Liver (tissue), 9 donors: ENCODE measurements around the gene PCSK1N. TPM values are rescaled to one million over a fixed set of nuclear protein-coding genes. Genes with fewer than 3 reads are reported as not detected.

Experiments used
- DNase-seq: peaks from one replicate; pipeline ENCODE4 v3.0.0-alpha.2; 2017; ENCODE audit warnings: low spot score
- H3K27ac ChIP-seq, 2 donors: one replicate each; pipeline ENCODE4 v1.7.0; 2013; ENCODE audit warnings: inconsistent platforms in 2 of 2, low read length in 2 of 2, control low read depth in 1 of 2, low read depth in 1 of 2, mild to moderate bottlenecking in 1 of 2
- H3K27me3 ChIP-seq, 4 donors: one replicate each; pipeline versions ENCODE4 v1.6.1 to v1.7.0; 2013; ENCODE audit warnings: low read length in 3 of 4, inconsistent platforms in 1 of 4, mild to moderate bottlenecking in 1 of 4, moderate library complexity in 1 of 4; ENCODE audit not compliant: control insufficient read depth in 4 of 4, insufficient read depth in 4 of 4
- H3K36me3 ChIP-seq, 4 donors: one replicate each; pipeline versions ENCODE4 v1.6.1 to v1.7.0; 2013; ENCODE audit warnings: low read length in 3 of 4, mild to moderate bottlenecking in 3 of 4, low read depth in 1 of 4, moderate library complexity in 1 of 4; ENCODE audit not compliant: control insufficient read depth in 4 of 4, insufficient read depth in 3 of 4
- H3K4me1 ChIP-seq, 4 donors: one replicate each; pipeline versions ENCODE4 v1.6.1 to v1.7.0; 2013; ENCODE audit warnings: low read length in 3 of 4, mild to moderate bottlenecking in 3 of 4, moderate library complexity in 1 of 4; ENCODE audit not compliant: control insufficient read depth in 4 of 4, insufficient read depth in 4 of 4
- H3K4me3 ChIP-seq, 3 donors: one replicate each; pipeline versions ENCODE4 v1.6.1 to v1.7.0; 2013; ENCODE audit warnings: low read length in 3 of 3, control low read depth in 1 of 3, low read depth in 1 of 3, mild to moderate bottlenecking in 1 of 3
- H3K9ac ChIP-seq, 2 donors: one replicate each; pipeline ENCODE4 v1.7.0; 2013; ENCODE audit warnings: low read length in 2 of 2, mild to moderate bottlenecking in 2 of 2, moderate library complexity in 2 of 2, control low read depth in 1 of 2, low read depth in 1 of 2
- H3K9me3 ChIP-seq, 4 donors: one replicate each; pipeline versions ENCODE4 v1.6.1 to v1.7.0; 2013; ENCODE audit warnings: low read length in 3 of 4; ENCODE audit not compliant: control insufficient read depth in 4 of 4
- EGR1 ChIP-seq, 2 donors: IDR thresholded peaks; 2 replicates each; pipeline ENCODE4 v1.6.1; 2016 to 2018; ENCODE audit warnings: antibody characterized with exemption in 2 of 2, low read depth in 2 of 2
- FOXA1 ChIP-seq: IDR thresholded peaks from 2 replicates; pipeline ENCODE4 v1.6.1; 2016; ENCODE audit warnings: antibody characterized with exemption
- FOXA2 ChIP-seq: IDR thresholded peaks from 2 replicates; pipeline ENCODE4 v1.6.1; 2016; ENCODE audit warnings: antibody characterized with exemption
- GABPA ChIP-seq, 2 donors: IDR thresholded peaks in 1 of 2; conservative IDR thresholded peaks in 1 of 2; 2 replicates each; pipeline ENCODE4 v1.6.1; 2016; ENCODE audit warnings: antibody characterized with exemption in 2 of 2, mild to moderate bottlenecking in 1 of 2, moderate library complexity in 1 of 2
- HNF4A ChIP-seq, 2 donors: conservative IDR thresholded peaks; 2 replicates each; pipeline ENCODE4 v1.6.1; 2016; ENCODE audit warnings: antibody characterized with exemption in 2 of 2, mild to moderate bottlenecking in 2 of 2
- HNF4G ChIP-seq: IDR thresholded peaks from 2 replicates; pipeline ENCODE4 v1.6.1; 2016; ENCODE audit warnings: antibody characterized with exemption
- JUND ChIP-seq, 2 donors: IDR thresholded peaks; 2 replicates each; pipeline ENCODE4 v1.6.1; 2016; ENCODE audit warnings: antibody characterized with exemption in 2 of 2
- NR2F2 ChIP-seq: IDR thresholded peaks from 2 replicates; pipeline ENCODE4 v1.6.1; 2016; ENCODE audit warnings: antibody characterized with exemption
- RAD21 ChIP-seq, 2 donors: IDR thresholded peaks; 2 replicates each; pipeline ENCODE4 v1.6.1; 2016; ENCODE audit warnings: antibody characterized with exemption in 2 of 2, mild to moderate bottlenecking in 2 of 2
- RXRA ChIP-seq, 2 donors: IDR thresholded peaks; 2 replicates each; pipeline ENCODE4 v1.6.1; 2017 to 2018; ENCODE audit warnings: antibody characterized with exemption in 2 of 2, mild to moderate bottlenecking in 1 of 2
- SP1 ChIP-seq: IDR thresholded peaks from 2 replicates; pipeline ENCODE4 v1.6.1; 2018; ENCODE audit warnings: antibody characterized with exemption, mild to moderate bottlenecking
- TAF1 ChIP-seq: conservative IDR thresholded peaks from 2 replicates; pipeline ENCODE4 v1.6.1; 2016; ENCODE audit warnings: antibody characterized with exemption, mild to moderate bottlenecking
- YY1 ChIP-seq: IDR thresholded peaks from 2 replicates; pipeline ENCODE4 v1.6.1; 2016; ENCODE audit warnings: antibody characterized with exemption, mild to moderate bottlenecking
- WGBS: extraction: QIAGEN DNeasy Blood & Tissue Kit; methylation state at CpG from one replicate; pipeline ENCODE4 v1.1.7; 2013; 5-methylcytosine and 5-hydroxymethylcytosine counted together
- polyA plus RNA-seq, 2 donors: library from polyadenylated mRNA; stranded (reverse) in 1 of 2; unstranded in 1 of 2; fragments of 200-250 nt in 1 of 2; fragments of >200 nt in 1 of 2; fragmentation: Nextera tagmentation in 1 of 2; extraction: Ambion mirVana in 1 of 2; gene quantifications; one replicate each; pipeline versions ENCODE4 v1.2.1 to v1.2.3, GENCODE V29; 2013 to 2015
- total RNA-seq, 2 donors: library from RNA; depleted of rRNA; stranded (reverse); fragments of >200 nt; gene quantifications; one replicate each; pipeline ENCODE4 v1.2.3, GENCODE V29; 2014
- TF ChIP-seq, protein P1 (sequence below): IDR thresholded peaks from 2 replicates; pipeline ENCODE4 v1.6.1; 2016; ENCODE audit warnings: antibody characterized with exemption
- TF ChIP-seq, protein P2 (sequence below): IDR thresholded peaks from 2 replicates; pipeline ENCODE4 v1.6.1; 2016; ENCODE audit warnings: antibody characterized with exemption
- TF ChIP-seq, protein P3 (sequence below): IDR thresholded peaks from 2 replicates; pipeline ENCODE4 v1.6.1; 2016; ENCODE audit warnings: antibody characterized with exemption
- TF ChIP-seq, protein P4 (sequence below): IDR thresholded peaks from 2 replicates; pipeline ENCODE4 v1.6.1; 2016; ENCODE audit warnings: antibody characterized with exemption, mild to moderate bottlenecking
- TF ChIP-seq, protein P5 (sequence below): fragments of 150-350 bp; IDR thresholded peaks from 2 replicates; pipeline ENCODE4 v1.5.1; 2017; ENCODE audit warnings: improper control_type of control experiment, low read depth, low read length; ENCODE audit not compliant: missing input control
- donor health status: healthy.
- donor health status: healthy.
- donor health status: healthy.
- donor health status: healthy.
- donor health status: healthy.

The PCSK1N gene
- total and polyA plus RNA-seq, 4 donors = 0.05 to 5.4 (median 0.92) TPM

DNA sequence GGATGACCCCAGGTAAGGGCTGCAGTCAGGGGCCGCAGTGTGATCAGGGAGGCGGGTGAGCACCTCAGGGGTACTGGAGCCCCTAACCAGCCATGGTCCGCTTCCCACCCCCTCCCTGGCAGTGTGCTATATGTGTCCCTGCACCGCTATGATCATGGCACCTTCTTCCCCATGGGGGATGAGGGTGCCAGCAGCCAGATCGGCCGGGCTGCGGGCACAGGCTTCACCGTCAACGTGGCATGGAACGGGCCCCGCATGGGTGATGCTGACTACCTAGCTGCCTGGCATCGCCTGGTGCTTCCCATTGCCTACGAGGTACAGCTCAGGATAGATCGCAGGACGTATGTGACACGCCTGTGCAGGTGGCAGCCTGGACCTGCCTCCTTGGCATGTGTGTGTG is 17.3 kb downstream of the PCSK1N start (continued):
- TF ChIP-seq, protein P1, sequence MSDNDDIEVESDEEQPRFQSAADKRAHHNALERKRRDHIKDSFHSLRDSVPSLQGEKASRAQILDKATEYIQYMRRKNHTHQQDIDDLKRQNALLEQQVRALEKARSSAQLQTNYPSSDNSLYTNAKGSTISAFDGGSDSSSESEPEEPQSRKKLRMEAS = no peak
- TF ChIP-seq HNF4A (conservative IDR thresholded peaks at IDR 0.05) (no peak), EGR1 (IDR thresholded peaks at IDR 0.05; ENCODE audit: low read depth in 2 of 2) (no peak), SP1 (no peak)

DNA sequence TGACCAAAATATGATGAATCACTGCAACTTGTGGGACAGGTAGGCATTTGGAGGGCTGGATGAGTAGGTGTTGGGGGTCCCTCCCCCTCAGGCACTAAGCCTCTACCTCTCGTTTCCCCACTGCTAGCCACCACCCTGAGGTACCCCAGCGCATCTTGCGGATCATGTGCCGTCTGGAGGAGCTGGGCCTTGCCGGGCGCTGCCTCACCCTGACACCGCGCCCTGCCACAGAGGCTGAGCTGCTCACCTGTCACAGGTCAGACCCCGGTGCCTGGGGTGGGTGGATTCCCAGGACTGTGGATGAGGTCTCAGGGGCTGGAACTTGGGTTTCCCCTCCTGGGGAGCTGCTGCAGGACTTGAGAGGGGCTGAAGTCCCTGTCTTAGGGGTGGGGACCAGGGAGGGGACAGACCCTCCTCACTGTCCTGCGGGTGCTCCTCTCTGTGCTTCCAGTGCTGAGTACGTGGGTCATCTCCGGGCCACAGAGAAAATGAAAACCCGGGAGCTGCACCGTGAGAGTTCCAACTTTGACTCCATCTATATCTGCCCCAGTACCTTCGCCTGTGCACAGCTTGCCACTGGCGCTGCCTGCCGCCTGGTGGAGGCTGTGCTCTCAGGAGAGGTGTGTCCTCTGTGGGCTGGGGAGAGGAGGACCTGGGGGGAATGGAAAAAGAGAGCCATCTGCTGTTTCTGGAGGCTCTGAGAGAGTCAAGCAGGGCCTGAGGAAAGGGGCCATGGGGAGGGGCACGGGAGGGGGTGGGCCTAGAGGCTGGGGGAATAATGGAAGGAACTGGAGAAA is 19.2 kb downstream of the PCSK1N start:
- H3K27ac ChIP-seq = no peak overlapping the region

DNA sequence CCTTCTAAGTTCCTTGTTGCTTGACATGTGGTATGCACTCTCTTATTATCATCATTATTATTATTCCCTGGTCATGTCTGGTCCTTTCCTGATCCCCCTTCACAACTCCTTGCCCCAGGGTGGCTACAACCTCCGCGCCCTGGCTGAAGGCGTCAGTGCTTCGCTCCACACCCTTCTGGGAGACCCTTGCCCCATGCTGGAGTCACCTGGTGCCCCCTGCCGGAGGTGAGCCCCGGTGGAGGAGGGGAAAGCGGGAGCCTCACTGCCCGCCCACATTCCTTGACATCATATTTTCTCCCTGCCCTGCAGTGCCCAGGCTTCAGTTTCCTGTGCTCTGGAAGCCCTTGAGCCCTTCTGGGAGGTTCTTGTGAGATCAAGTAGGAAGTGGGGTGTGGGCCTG is 20.1 kb downstream of the PCSK1N start:
- no peak for DNase-seq
- peaks cover 0 to 5% (median 1%) of the 10 kb centered on the region in 4 donors for H3K4me1 ChIP-seq
- no peaks in the 10 kb centered on the region for H3K9me3 ChIP-seq
- no peak overlapping the region for H3K27ac ChIP-seq
- peaks cover 10 to 59% (median 15%) of the 10 kb centered on the region in 4 donors for H3K36me3 ChIP-seq
- WGBS = 94% methylated on average over 8 of the region's 8 CpGs
- H3K9ac ChIP-seq = no peak overlapping the region
- no peaks in the 10 kb centered on the region for H3K27me3 ChIP-seq
- TF ChIP-seq RAD21 (IDR thresholded peaks at IDR 0.05) (no peak), FOXA2 (no peak), NR2F2 (no peak), JUND (IDR thresholded peaks at IDR 0.05) (no peak), YY1 (no peak), TAF1 (no peak), HNF4G (no peak), HNF4A (conservative IDR thresholded peaks at IDR 0.05) (no peak), EGR1 (IDR thresholded peaks at IDR 0.05; ENCODE audit: low read depth in 2 of 2) (no peak), FOXA1 (no peak), SP1 (no peak), GABPA (IDR thresholded peaks at IDR 0.05 in 1 of 2, conservative IDR thresholded peaks at IDR 0.05 in 1 of 2) (no peak)
- TF ChIP-seq, protein P2, sequence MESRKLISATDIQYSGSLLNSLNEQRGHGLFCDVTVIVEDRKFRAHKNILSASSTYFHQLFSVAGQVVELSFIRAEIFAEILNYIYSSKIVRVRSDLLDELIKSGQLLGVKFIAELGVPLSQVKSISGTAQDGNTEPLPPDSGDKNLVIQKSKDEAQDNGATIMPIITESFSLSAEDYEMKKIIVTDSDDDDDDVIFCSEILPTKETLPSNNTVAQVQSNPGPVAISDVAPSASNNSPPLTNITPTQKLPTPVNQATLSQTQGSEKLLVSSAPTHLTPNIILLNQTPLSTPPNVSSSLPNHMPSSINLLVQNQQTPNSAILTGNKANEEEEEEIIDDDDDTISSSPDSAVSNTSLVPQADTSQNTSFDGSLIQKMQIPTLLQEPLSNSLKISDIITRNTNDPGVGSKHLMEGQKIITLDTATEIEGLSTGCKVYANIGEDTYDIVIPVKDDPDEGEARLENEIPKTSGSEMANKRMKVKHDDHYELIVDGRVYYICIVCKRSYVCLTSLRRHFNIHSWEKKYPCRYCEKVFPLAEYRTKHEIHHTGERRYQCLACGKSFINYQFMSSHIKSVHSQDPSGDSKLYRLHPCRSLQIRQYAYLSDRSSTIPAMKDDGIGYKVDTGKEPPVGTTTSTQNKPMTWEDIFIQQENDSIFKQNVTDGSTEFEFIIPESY = no peak
- TF ChIP-seq, protein P3, sequence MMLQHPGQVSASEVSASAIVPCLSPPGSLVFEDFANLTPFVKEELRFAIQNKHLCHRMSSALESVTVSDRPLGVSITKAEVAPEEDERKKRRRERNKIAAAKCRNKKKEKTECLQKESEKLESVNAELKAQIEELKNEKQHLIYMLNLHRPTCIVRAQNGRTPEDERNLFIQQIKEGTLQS = no peak
- TF ChIP-seq, protein P4, sequence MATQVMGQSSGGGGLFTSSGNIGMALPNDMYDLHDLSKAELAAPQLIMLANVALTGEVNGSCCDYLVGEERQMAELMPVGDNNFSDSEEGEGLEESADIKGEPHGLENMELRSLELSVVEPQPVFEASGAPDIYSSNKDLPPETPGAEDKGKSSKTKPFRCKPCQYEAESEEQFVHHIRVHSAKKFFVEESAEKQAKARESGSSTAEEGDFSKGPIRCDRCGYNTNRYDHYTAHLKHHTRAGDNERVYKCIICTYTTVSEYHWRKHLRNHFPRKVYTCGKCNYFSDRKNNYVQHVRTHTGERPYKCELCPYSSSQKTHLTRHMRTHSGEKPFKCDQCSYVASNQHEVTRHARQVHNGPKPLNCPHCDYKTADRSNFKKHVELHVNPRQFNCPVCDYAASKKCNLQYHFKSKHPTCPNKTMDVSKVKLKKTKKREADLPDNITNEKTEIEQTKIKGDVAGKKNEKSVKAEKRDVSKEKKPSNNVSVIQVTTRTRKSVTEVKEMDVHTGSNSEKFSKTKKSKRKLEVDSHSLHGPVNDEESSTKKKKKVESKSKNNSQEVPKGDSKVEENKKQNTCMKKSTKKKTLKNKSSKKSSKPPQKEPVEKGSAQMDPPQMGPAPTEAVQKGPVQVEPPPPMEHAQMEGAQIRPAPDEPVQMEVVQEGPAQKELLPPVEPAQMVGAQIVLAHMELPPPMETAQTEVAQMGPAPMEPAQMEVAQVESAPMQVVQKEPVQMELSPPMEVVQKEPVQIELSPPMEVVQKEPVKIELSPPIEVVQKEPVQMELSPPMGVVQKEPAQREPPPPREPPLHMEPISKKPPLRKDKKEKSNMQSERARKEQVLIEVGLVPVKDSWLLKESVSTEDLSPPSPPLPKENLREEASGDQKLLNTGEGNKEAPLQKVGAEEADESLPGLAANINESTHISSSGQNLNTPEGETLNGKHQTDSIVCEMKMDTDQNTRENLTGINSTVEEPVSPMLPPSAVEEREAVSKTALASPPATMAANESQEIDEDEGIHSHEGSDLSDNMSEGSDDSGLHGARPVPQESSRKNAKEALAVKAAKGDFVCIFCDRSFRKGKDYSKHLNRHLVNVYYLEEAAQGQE = no peak
- TF ChIP-seq, protein P1 = no peak
- TF ChIP-seq, protein P5, sequence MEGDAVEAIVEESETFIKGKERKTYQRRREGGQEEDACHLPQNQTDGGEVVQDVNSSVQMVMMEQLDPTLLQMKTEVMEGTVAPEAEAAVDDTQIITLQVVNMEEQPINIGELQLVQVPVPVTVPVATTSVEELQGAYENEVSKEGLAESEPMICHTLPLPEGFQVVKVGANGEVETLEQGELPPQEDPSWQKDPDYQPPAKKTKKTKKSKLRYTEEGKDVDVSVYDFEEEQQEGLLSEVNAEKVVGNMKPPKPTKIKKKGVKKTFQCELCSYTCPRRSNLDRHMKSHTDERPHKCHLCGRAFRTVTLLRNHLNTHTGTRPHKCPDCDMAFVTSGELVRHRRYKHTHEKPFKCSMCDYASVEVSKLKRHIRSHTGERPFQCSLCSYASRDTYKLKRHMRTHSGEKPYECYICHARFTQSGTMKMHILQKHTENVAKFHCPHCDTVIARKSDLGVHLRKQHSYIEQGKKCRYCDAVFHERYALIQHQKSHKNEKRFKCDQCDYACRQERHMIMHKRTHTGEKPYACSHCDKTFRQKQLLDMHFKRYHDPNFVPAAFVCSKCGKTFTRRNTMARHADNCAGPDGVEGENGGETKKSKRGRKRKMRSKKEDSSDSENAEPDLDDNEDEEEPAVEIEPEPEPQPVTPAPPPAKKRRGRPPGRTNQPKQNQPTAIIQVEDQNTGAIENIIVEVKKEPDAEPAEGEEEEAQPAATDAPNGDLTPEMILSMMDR = no peak
- no peak overlapping the region for H3K4me3 ChIP-seq

More for the DNA sequence above, 19.2 kb downstream of the PCSK1N start:
- no peaks in the 10 kb centered on the region for H3K27me3 ChIP-seq
- H3K4me3 ChIP-seq = no peak overlapping the region
- TF ChIP-seq SP1 = no peak
- TF ChIP-seq, protein P3 = no peak
- TF ChIP-seq RXRA (IDR thresholded peaks at IDR 0.05) = no peak
- TF ChIP-seq GABPA (IDR thresholded peaks at IDR 0.05 in 1 of 2, conservative IDR thresholded peaks at IDR 0.05 in 1 of 2) = no peak
- no peak for TF ChIP-seq HNF4A (conservative IDR thresholded peaks at IDR 0.05)
- no peak overlapping the region for H3K9ac ChIP-seq
- peaks cover 13 to 62% (median 18%) of the 10 kb centered on the region in 4 donors for H3K36me3 ChIP-seq
- H3K4me1 ChIP-seq = peaks cover 0 to 5% (median 1%) of the 10 kb centered on the region in 4 donors
- DNase-seq = no peak
- WGBS = 95% methylated on average over 18 of the region's 18 CpGs
- no peaks in the 10 kb centered on the region for H3K9me3 ChIP-seq
